K562 (cell line): ENCODE results near the gene SND1. TPM values are rescaled to one million over a fixed set of nuclear protein-coding genes. Genes with fewer than 3 reads are reported as not detected.

Source experiments
- CBFA2T3 ChIP-seq: fragments of 450-650 bp; IDR thresholded peaks from 2 replicates; pipeline ENCODE4 v1.6.1; 2017
- CBX2 ChIP-seq: fragments of 200-600 bp; sonication (generic); IDR thresholded peaks from one replicate; pipeline ENCODE4 v1.6.1; 2012; ENCODE audit warnings: mild to moderate bottlenecking, low read length, inconsistent platforms; ENCODE audit not compliant: insufficient read depth, poor library complexity, severe bottlenecking
- CSDE1 ChIP-seq, 2 experiments: fragments of 450-650 bp; IDR thresholded peaks; 2 replicates each; pipeline ENCODE4 v1.6.1; 2016; ENCODE audit warnings: mild to moderate bottlenecking in 1 of 2
- ETV5 ChIP-seq: sonication (generic); formaldehyde crosslinking; IDR thresholded peaks from 2 replicates; pipeline ENCODE4 v1.4.0; 2020; ENCODE audit warnings: low read depth, mild to moderate bottlenecking, missing genetic modification reagents
- KLF16 ChIP-seq: IDR thresholded peaks from 2 replicates; pipeline ENCODE4 v1.6.1; 2016; ENCODE audit warnings: antibody characterized with exemption
- MTA2 ChIP-seq: fragments of 450-650 bp; IDR thresholded peaks from 2 replicates; pipeline ENCODE4 v1.6.1; 2016; ENCODE audit warnings: low read depth
- RCOR1 ChIP-seq, 2 experiments: IDR thresholded peaks; 2 replicates each; pipeline ENCODE4 v1.6.1; 2012; ENCODE audit warnings: low read depth in 2 of 2, low read length in 2 of 2, borderline replicate concordance in 1 of 2, improper control_type of control experiment in 1 of 2
- SAFB2 ChIP-seq: fragments of 200-400 bp; formaldehyde crosslinking; IDR thresholded peaks from 2 replicates; pipeline ENCODE4 v1.6.1; 2018; ENCODE audit warnings: borderline replicate concordance, low read length, low read depth, moderate library complexity; ENCODE audit not compliant: severe bottlenecking
- SMARCA5 ChIP-seq: fragments of 450-650 bp; IDR thresholded peaks from 2 replicates; pipeline ENCODE4 v1.6.1; 2016
- SRSF7 ChIP-seq: fragments of 200-400 bp; formaldehyde crosslinking; optimal IDR thresholded peaks from 2 replicates; pipeline ENCODE3; 2017; ENCODE audit warnings: mild to moderate bottlenecking, low read depth, low read length
- TAF15 ChIP-seq: fragments of 200-400 bp; formaldehyde crosslinking; IDR thresholded peaks from 2 replicates; pipeline ENCODE4 v1.6.1; 2017; ENCODE audit warnings: mild to moderate bottlenecking, low read depth, low read length, moderate library complexity
- polyA plus RNA-seq, 8 experiments: library from polyadenylated mRNA; depleted of rRNA in 4 of 8; stranded (reverse) in 5 of 8; unstranded in 3 of 8; fragments of >200 nt; fragmentation: Nextera tagmentation in 2 of 8; fragmentation: Illumina TruSeq in 1 of 8; extraction: Ambion mirVana in 2 of 8; extraction: Trizol in 1 of 8; gene quantifications; 2 replicates each; pipeline versions ENCODE4 v1.2.1 to v1.2.3, GENCODE V29; 2011 to 2014; ENCODE audit warnings: inconsistent platforms in 1 of 8, missing spikeins in 1 of 8
- total RNA-seq, 7 experiments: library from RNA; depleted of rRNA in 6 of 7; stranded (reverse); fragments of >200 nt in 6 of 7; fragmentation: Illumina TruSeq in 2 of 7; extraction: Trizol in 2 of 7; gene quantifications; 2 replicates each; pipeline versions ENCODE4 v1.2.1 to v1.2.3, GENCODE V29; 2011 to 2021; ENCODE audit warnings: low replicate concordance in 1 of 7
- TF ChIP-seq, protein P1 (sequence below): sonication (generic); formaldehyde crosslinking; IDR thresholded peaks from 2 replicates; pipeline ENCODE4 v1.8.0; 2023; ENCODE audit warnings: missing genetic modification reagents, mild to moderate bottlenecking, borderline replicate concordance
- TF ChIP-seq, protein P2 (sequence below), 2 experiments: fragments of 450-650 bp in 1 of 2; sonication (generic) in 1 of 2; formaldehyde crosslinking in 1 of 2; IDR thresholded peaks in 1 of 2; conservative IDR thresholded peaks in 1 of 2; 2 replicates each; pipeline versions ENCODE4 v1.6.1 to v1.8.1; 2016 to 2023; ENCODE audit warnings: mild to moderate bottlenecking in 2 of 2, moderate library complexity in 2 of 2, inconsistent platforms in 1 of 2, missing genetic modification reagents in 1 of 2
- TF ChIP-seq, protein P3 (sequence below): fragments of 150-350 bp; IDR thresholded peaks from 2 replicates; pipeline ENCODE4 v1.6.1; 2014; ENCODE audit warnings: low read depth, mild to moderate bottlenecking, low read length, borderline replicate concordance
- TF ChIP-seq, protein P4 (sequence below): fragments of 450-650 bp; conservative IDR thresholded peaks from 2 replicates; pipeline ENCODE4 v1.6.1; 2016; ENCODE audit warnings: missing genetic modification characterization, low read depth, mild to moderate bottlenecking, control low read depth, missing compliant biosample characterization

The SND1 gene
- total and polyA plus RNA-seq, 9 of the 15 experiments (the other 6 are each of a cell fraction or from before 2014, with no cell fraction given), result 46.5 to 307 (median 191) TPM

DNA sequence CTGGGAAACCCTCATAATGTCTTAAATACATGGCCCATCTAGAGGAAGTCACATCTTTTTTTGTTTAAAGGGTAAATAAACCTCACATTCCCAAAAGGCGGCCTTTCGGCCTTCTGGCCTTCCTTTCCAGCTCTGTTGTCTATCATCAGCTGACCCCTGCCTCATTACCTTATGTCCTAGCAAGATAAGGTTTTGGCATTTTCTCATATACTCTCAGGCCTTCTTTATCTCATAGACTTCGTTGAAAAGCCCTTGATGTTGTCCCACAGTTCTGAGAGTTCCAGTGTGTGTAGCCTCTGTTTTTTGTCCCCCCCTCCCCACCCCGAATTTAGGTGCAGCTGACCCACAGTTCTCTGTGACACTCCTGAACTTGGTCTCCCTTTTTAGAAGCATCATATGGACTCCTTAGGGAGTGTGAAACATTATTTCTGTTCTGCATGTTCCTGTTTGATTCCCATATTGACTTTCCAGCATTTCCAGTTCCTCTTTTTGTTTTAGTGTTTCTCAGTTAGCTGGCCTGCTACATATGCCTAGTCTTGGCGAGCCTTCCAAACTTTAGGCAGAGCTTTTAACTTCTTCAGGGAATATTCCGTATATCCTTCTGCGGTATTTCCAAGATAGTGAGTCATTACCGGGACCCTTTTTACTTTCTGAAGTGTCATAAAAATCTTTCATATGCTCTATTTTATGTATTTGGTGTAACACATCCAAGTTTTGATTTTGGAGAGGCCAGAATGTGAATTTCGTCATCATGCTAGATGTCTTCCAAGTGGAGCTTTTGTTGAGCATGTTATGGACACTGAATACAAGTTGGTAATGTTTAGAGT, 240.7 kb downstream of the SND1 start (continued):
- TF ChIP-seq CBX2 (no peak), RCOR1 (IDR thresholded peaks at IDR 0.05; ENCODE audit: borderline replicate concordance in 1 of 2, low read depth in 2 of 2, low read length in 2 of 2) (peak in 1 of 2 experiments; percentile 97; a peak in 2 of 4 replicates), SRSF7 (no peak), CBFA2T3 (peak; percentile 95), MTA2 (peak; percentile 91), SMARCA5 (no peak), ETV5 (CRISPR knock-in tag) (0 out of 2 replicates have a peak, but pooled peaks have one; percentile 16), SAFB2 (no peak), KLF16 (peak; percentile 82), CSDE1 (IDR thresholded peaks at IDR 0.05) (no peak), TAF15 (no peak)
- TF ChIP-seq, protein P1, sequence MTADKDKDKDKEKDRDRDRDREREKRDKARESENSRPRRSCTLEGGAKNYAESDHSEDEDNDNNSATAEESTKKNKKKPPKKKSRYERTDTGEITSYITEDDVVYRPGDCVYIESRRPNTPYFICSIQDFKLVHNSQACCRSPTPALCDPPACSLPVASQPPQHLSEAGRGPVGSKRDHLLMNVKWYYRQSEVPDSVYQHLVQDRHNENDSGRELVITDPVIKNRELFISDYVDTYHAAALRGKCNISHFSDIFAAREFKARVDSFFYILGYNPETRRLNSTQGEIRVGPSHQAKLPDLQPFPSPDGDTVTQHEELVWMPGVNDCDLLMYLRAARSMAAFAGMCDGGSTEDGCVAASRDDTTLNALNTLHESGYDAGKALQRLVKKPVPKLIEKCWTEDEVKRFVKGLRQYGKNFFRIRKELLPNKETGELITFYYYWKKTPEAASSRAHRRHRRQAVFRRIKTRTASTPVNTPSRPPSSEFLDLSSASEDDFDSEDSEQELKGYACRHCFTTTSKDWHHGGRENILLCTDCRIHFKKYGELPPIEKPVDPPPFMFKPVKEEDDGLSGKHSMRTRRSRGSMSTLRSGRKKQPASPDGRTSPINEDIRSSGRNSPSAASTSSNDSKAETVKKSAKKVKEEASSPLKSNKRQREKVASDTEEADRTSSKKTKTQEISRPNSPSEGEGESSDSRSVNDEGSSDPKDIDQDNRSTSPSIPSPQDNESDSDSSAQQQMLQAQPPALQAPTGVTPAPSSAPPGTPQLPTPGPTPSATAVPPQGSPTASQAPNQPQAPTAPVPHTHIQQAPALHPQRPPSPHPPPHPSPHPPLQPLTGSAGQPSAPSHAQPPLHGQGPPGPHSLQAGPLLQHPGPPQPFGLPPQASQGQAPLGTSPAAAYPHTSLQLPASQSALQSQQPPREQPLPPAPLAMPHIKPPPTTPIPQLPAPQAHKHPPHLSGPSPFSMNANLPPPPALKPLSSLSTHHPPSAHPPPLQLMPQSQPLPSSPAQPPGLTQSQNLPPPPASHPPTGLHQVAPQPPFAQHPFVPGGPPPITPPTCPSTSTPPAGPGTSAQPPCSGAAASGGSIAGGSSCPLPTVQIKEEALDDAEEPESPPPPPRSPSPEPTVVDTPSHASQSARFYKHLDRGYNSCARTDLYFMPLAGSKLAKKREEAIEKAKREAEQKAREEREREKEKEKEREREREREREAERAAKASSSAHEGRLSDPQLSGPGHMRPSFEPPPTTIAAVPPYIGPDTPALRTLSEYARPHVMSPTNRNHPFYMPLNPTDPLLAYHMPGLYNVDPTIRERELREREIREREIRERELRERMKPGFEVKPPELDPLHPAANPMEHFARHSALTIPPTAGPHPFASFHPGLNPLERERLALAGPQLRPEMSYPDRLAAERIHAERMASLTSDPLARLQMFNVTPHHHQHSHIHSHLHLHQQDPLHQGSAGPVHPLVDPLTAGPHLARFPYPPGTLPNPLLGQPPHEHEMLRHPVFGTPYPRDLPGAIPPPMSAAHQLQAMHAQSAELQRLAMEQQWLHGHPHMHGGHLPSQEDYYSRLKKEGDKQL, result no peak
- TF ChIP-seq, protein P2, sequence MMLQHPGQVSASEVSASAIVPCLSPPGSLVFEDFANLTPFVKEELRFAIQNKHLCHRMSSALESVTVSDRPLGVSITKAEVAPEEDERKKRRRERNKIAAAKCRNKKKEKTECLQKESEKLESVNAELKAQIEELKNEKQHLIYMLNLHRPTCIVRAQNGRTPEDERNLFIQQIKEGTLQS (IDR thresholded peaks at IDR 0.05), result peak; percentile 69
- TF ChIP-seq, protein P2 (CRISPR knock-in tag; conservative IDR thresholded peaks at IDR 0.05), result no peak
- TF ChIP-seq, protein P3, sequence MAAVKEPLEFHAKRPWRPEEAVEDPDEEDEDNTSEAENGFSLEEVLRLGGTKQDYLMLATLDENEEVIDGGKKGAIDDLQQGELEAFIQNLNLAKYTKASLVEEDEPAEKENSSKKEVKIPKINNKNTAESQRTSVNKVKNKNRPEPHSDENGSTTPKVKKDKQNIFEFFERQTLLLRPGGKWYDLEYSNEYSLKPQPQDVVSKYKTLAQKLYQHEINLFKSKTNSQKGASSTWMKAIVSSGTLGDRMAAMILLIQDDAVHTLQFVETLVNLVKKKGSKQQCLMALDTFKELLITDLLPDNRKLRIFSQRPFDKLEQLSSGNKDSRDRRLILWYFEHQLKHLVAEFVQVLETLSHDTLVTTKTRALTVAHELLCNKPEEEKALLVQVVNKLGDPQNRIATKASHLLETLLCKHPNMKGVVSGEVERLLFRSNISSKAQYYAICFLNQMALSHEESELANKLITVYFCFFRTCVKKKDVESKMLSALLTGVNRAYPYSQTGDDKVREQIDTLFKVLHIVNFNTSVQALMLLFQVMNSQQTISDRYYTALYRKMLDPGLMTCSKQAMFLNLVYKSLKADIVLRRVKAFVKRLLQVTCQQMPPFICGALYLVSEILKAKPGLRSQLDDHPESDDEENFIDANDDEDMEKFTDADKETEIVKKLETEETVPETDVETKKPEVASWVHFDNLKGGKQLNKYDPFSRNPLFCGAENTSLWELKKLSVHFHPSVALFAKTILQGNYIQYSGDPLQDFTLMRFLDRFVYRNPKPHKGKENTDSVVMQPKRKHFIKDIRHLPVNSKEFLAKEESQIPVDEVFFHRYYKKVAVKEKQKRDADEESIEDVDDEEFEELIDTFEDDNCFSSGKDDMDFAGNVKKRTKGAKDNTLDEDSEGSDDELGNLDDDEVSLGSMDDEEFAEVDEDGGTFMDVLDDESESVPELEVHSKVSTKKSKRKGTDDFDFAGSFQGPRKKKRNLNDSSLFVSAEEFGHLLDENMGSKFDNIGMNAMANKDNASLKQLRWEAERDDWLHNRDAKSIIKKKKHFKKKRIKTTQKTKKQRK, result no peak
- TF ChIP-seq, protein P4, sequence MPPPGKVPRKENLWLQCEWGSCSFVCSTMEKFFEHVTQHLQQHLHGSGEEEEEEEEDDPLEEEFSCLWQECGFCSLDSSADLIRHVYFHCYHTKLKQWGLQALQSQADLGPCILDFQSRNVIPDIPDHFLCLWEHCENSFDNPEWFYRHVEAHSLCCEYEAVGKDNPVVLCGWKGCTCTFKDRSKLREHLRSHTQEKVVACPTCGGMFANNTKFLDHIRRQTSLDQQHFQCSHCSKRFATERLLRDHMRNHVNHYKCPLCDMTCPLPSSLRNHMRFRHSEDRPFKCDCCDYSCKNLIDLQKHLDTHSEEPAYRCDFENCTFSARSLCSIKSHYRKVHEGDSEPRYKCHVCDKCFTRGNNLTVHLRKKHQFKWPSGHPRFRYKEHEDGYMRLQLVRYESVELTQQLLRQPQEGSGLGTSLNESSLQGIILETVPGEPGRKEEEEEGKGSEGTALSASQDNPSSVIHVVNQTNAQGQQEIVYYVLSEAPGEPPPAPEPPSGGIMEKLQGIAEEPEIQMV (tag), result no peak
